Neutrophil (primary cell): Measurements from ENCODE around the gene ZNF780B.
A peak's percentile ranks its signal among the peaks of the same experiment; 100 is the strongest.

ENCODE experiments used
- H3K27ac ChIP-seq: fragments of 200-600 bp; sonication (generic); 2 replicates; pipeline ENCODE4 v1.5.1; 2016; ENCODE audit warnings: mild to moderate bottlenecking, moderate library complexity
- H3K27me3 ChIP-seq: fragments of 200-600 bp; sonication (generic); 2 replicates; pipeline ENCODE4 v1.6.0; 2016; ENCODE audit warnings: mild to moderate bottlenecking
- H3K36me3 ChIP-seq: fragments of 200-600 bp; sonication (generic); 2 replicates; pipeline ENCODE4 v1.5.1; 2017
- H3K4me1 ChIP-seq, 2 experiments: fragments of 200-600 bp in 1 of 2; sonication (generic) in 1 of 2; 1 replicate in 1 of 2; 2 replicates in 1 of 2; pipeline versions ENCODE4 v1.5.1 to v1.6.1; 2013 to 2016; ENCODE audit warnings: low read depth in 1 of 2, low read length in 1 of 2, mild to moderate bottlenecking in 1 of 2, moderate library complexity in 1 of 2; ENCODE audit not compliant: control insufficient read depth in 1 of 2, insufficient read depth in 1 of 2
- H3K4me3 ChIP-seq, 2 experiments: fragments of 200-600 bp in 1 of 2; sonication (generic) in 1 of 2; 1 replicate in 1 of 2; 2 replicates in 1 of 2; pipeline ENCODE4 v1.5.1; 2013 to 2016; ENCODE audit warnings: low read depth in 1 of 2, low read length in 1 of 2, mild to moderate bottlenecking in 1 of 2, moderate library complexity in 1 of 2
- H3K9me3 ChIP-seq: fragments of 200-600 bp; sonication (generic); 2 replicates; pipeline ENCODE4 v1.5.1; 2016
- CTCF ChIP-seq: fragments of 200-600 bp; sonication (generic); IDR thresholded peaks from 2 replicates; pipeline ENCODE4 v1.5.1; 2016; ENCODE audit warnings: antibody characterized with exemption

Gene ZNF780B

GRCh38 chr19:40091205-40092129, 35.4 kb upstream of the ZNF780B start:
- H3K36me3 ChIP-seq: no peaks in the 10 kb centered on the region
- H3K27ac ChIP-seq: peak overlapping the region; percentile 90
- peak overlapping the region; percentile 76 to 97 for H3K4me3 ChIP-seq
- no peak for TF ChIP-seq CTCF
- H3K9me3 ChIP-seq: no peaks in the 10 kb centered on the region
- peaks cover 24 to 32% of the 10 kb centered on the region in 2 experiments for H3K4me1 ChIP-seq
- peaks cover 43% of the 10 kb centered on the region for H3K27me3 ChIP-seq

GRCh38 chr19:40090241-40091204, 34.5 kb upstream of the ZNF780B start, which contains the start of gene ZNF780A:
Gene ZNF780A (minus strand): TSS chr19:40090943. CDS start chr19:40084753, 6,190 bp downstream.
- no peaks in the 10 kb centered on the region for H3K36me3 ChIP-seq

GRCh38 chr19:40089462-40089861, 33.4 kb upstream of the ZNF780B start:
- no peaks in the 10 kb centered on the region for H3K9me3 ChIP-seq
- TF ChIP-seq CTCF: no peak
- H3K36me3 ChIP-seq: no peaks in the 10 kb centered on the region
- H3K4me1 ChIP-seq: peaks cover 33 to 48% of the 10 kb centered on the region in 2 experiments
- H3K4me3 ChIP-seq: peak overlapping the region; percentile 76 to 97
- peaks cover 23% of the 10 kb centered on the region for H3K27me3 ChIP-seq
- H3K27ac ChIP-seq: peak overlapping the region; percentile 90

More at GRCh38 chr19:40090241-40091204, 34.5 kb upstream of the ZNF780B start, which contains the start of gene ZNF780A:
- no peak for TF ChIP-seq CTCF
- Histone ChIP-seq H3K27ac (peak within 1 kb of the TSS; percentile 90), H3K4me1 (peaks cover 24 to 38% of the 10 kb centered on the region in 2 experiments), H3K4me3 (peak within 1 kb of the TSS; percentile 76 to 97), H3K27me3 (peaks cover 33% of the 10 kb centered on the region), H3K9me3 (no peaks in the 10 kb centered on the region)

GRCh38 chr19:40088299-40089047, 32.4 kb upstream of the ZNF780B start:
- H3K27ac ChIP-seq: no peak overlapping the region
- H3K4me3 ChIP-seq: no peak overlapping the region
- H3K4me1 ChIP-seq: peaks cover 39 to 53% of the 10 kb centered on the region in 2 experiments
- H3K27me3 ChIP-seq: peaks cover 13% of the 10 kb centered on the region
- TF ChIP-seq CTCF: no peak
- H3K9me3 ChIP-seq: no peaks in the 10 kb centered on the region
- H3K36me3 ChIP-seq: peaks cover 5% of the 10 kb centered on the region

GRCh38 chr19:40084948-40085347, 28.9 kb upstream of the ZNF780B start:
- no peak overlapping the region for H3K4me3 ChIP-seq
- no peaks in the 10 kb centered on the region for H3K9me3 ChIP-seq
- H3K27ac ChIP-seq: peak overlapping the region; percentile 60
- H3K4me1 ChIP-seq: peaks cover 60 to 77% of the 10 kb centered on the region in 2 experiments
- TF ChIP-seq CTCF: no peak
- H3K36me3 ChIP-seq: peaks cover 16% of the 10 kb centered on the region
- H3K27me3 ChIP-seq: no peaks in the 10 kb centered on the region
